Coronary artery (tissue), 2 donors: Measurements from ENCODE around the gene NTN3.

Experiments
- DNase-seq: peaks from one replicate; pipeline ENCODE4 v3.0.0-alpha.2; 2017; ENCODE audit warnings: low spot score
- H3K27ac ChIP-seq, 2 donors: fragments of 200-600 bp; sonication (generic); one replicate each; pipeline ENCODE4 v1.5.1; 2016 to 2019
- H3K4me3 ChIP-seq: fragments of 200-600 bp; sonication (generic); 2 replicates; pipeline ENCODE4 v1.5.1; 2016; ENCODE audit warnings: mild to moderate bottlenecking, moderate library complexity
- CTCF ChIP-seq: fragments of 200-600 bp; sonication (generic); IDR thresholded peaks from one replicate; pipeline ENCODE4 v1.5.1; 2019; ENCODE audit warnings: antibody characterized with exemption

The NTN3 gene

GRCh38 chr16:2455081-2455845 is 15.8 kb upstream of the NTN3 start:
- no peak overlapping the region for H3K27ac ChIP-seq
- no peak for TF ChIP-seq CTCF
- H3K4me3 ChIP-seq = no peak overlapping the region
- no peak for DNase-seq

GRCh38 chr16:2456551-2457153 is 14.4 kb upstream of the NTN3 start:
- Histone ChIP-seq H3K4me3 (no peak overlapping the region), H3K27ac (no peak overlapping the region)
- no peak for TF ChIP-seq CTCF
- no peak for DNase-seq

DNA sequence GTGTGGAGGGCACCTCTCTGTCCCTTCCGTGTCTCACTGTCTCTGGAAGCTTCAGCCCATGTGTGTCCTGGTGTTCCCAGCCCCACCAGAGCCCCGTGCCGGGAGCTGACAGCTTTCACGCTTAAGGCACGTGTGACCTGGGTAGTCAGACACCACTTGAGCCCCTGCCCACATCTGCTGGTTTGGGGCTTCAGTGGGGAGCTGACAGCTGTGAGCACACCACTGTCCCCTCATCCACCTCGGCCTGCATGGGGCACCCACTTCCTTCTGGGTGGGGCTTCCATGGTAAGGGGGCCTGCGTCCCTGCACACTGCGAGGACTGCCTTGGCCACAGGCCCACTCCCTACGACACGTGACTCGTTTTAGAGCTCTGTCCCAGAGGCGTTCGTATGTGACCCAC is 13.8 kb upstream of the NTN3 start:
- no peak for TF ChIP-seq CTCF
- Histone ChIP-seq H3K27ac (no peak overlapping the region), H3K4me3 (no peak overlapping the region)
- DNase-seq = no peak

DNA sequence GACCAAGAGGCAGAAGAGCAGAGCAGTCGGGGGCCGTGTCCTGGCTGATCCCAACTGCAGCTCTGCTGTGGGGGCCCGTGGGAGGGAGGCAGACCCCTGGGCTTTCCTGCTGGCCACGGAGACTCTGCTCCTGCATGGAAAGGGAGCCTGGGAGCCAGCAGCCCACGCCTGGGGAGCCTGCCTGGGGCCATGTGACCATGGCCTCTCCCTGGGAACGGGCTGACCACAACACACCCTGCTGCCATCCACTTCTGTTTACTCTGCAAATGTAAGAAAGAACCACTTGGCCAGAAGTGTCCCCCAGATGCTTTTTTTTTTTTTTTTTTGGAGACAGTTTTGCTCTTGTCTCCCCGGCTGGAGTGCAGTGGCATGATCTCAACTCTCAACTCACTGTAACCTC is 13.2 kb upstream of the NTN3 start:
- no peak overlapping the region for H3K4me3 ChIP-seq
- DNase-seq = no peak
- TF ChIP-seq CTCF = no peak
- no peak overlapping the region for H3K27ac ChIP-seq

- DNase-seq = no peak
- TF ChIP-seq CTCF = no peak
- Histone ChIP-seq H3K4me3 (peak overlapping the region; percentile 77), H3K27ac (peak overlapping the region in 1 of 2 donors; percentile 54)
Observed at GRCh38 chr16:2458887-2459646, 12.0 kb upstream of the NTN3 start.

GRCh38 chr16:2459647-2460390 is 11.3 kb upstream of the NTN3 start, which contains the start of gene TEDC2:
TSS of gene TEDC2 (plus strand) at chr16:2460109. CDS start at chr16:2460145, 36 bp downstream.
- no peak for TF ChIP-seq CTCF
- DNase-seq = peak; percentile 96
- peak within 1 kb of the TSS in 1 of 2 donors; percentile 54 for H3K27ac ChIP-seq
- peak within 1 kb of the TSS; percentile 77 for H3K4me3 ChIP-seq
